ENCODE results near the gene IDUA.

- no peak for TF ChIP-seq CTCF (IDR thresholded peaks at IDR 0.05; ENCODE audit: insufficient read depth, low read length, poor library complexity, severe bottlenecking)
- TF ChIP-seq EZH2phosphoT487 (conservative IDR thresholded peaks at IDR 0.05; ENCODE audit: low read length): no peak
Observed at GRCh38 chr4:1013225-1014073, 26.6 kb downstream of the IDUA start.

Data from SU-DHL-6 (cell line).